Esophagus squamous epithelium (tissue), 5 donors: Measurements from ENCODE around the gene CCDC40. TPM values are rescaled to one million over a fixed set of nuclear protein-coding genes. Genes with fewer than 3 reads are reported as not detected.
"Not testable (repeated sequence)": the region's sequence is repeated elsewhere in the genome, so short reads cannot be mapped to it uniquely, and the experiment has no call there.

Experiments used
- DNase-seq: peaks from one replicate; lab custom pipeline; 2025; lab: John Stamatoyannopoulos, UW
- H3K27ac ChIP-seq, 4 donors: fragments of 200-600 bp; sonication (generic); one replicate each; pipeline ENCODE4 v1.5.1; 2016 to 2019; ENCODE audit warnings: mild to moderate bottlenecking in 1 of 4
- H3K27me3 ChIP-seq, 4 donors: fragments of 200-600 bp; sonication (generic); 1 replicate in 3 of 4; 2 replicates in 1 of 4; pipeline versions ENCODE4 v1.5.1 to v1.6.0; 2017 to 2021; ENCODE audit warnings: antibody characterized with exemption in 1 of 4
- H3K36me3 ChIP-seq, 3 donors: fragments of 200-600 bp; sonication (generic); one replicate each; pipeline ENCODE4 v1.5.1; 2016 to 2019
- H3K4me1 ChIP-seq, 3 donors: fragments of 200-600 bp; sonication (generic); one replicate each; pipeline ENCODE4 v1.5.1; 2017 to 2019
- H3K4me3 ChIP-seq, 4 donors: fragments of 200-600 bp; sonication (generic); 1 replicate in 3 of 4; 2 replicates in 1 of 4; pipeline ENCODE4 v1.5.1; 2016 to 2019; ENCODE audit warnings: mild to moderate bottlenecking in 2 of 4, moderate library complexity in 1 of 4
- H3K9me3 ChIP-seq, 3 donors: fragments of 200-600 bp; sonication (generic); one replicate each; pipeline ENCODE4 v1.5.1; 2016 to 2019
- POLR2A ChIP-seq, 4 donors: fragments of 450-650 bp; IDR thresholded peaks; one replicate each; pipeline ENCODE4 v1.6.1; 2017; ENCODE audit warnings: antibody characterized with exemption in 4 of 4, mild to moderate bottlenecking in 4 of 4, moderate library complexity in 3 of 4
- WGBS, 2 donors: methylation state at CpG; one replicate each; pipeline ENCODE4 v1.1.5; 2018; 5-methylcytosine and 5-hydroxymethylcytosine counted together
- intact Hi-C: fragments of 100-400 bp; cut with DNase I; formaldehyde crosslinking; loops from one replicate; pipeline ENCODE4 v1.15.0; 2022
- total RNA-seq, 4 donors: library from RNA; depleted of rRNA; stranded (reverse); fragments of >200 nt; gene quantifications; one replicate each; pipeline ENCODE4 v1.1.0, GENCODE V29; 2016
- TF ChIP-seq, protein P1 (sequence below), 6 experiments: fragments of 450-650 bp in 4 of 6; fragments of 200-600 bp in 2 of 6; sonication (generic) in 2 of 6; IDR thresholded peaks; one replicate each; pipeline ENCODE4 v1.5.1; 2016 to 2019; ENCODE audit warnings: antibody characterized with exemption in 6 of 6, mild to moderate bottlenecking in 4 of 6, moderate library complexity in 4 of 6
- donor health status: DM: yes; HTN: yes; CAD: no.

The CCDC40 gene
- total RNA-seq, 4 donors from 2014 or later, result 0.32 to 3.9 (median 2.1) TPM

DNA sequence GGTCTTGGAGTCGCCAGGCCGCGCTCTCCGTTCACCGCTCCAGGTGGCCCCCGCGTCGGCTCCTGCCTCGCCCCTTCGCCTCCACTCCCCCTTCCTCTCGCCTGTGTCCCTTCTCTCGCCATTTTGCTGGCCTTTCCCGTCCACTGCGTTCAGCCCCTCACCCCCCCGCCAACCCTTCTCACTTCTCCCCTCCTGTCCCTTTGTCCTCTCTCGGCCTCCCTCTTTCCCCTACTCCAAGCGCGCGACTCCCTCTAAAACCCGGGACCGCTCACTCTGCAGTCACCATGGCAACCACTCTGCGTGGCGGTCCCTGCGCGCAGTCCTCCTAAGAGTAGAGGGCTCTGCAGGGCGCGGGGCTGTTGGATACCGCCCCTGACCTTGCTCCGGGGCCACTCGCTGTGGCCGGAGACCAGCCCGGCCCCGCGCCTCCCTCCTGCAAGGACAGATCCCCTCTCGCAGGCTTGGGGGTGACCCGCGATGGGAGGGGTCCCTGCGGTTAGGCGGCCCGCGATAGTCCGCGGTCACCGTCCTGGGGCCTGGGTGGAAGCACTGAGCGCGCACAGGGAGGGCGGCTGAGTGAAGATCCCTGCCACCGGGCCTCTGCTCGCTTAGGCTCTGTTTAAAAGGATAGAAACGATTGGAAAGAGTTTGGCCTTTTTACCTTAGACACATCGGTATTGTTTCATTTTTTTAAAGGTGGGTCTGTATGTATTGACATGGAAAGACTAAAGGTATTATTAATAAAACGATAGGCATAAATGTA lies 454 bp downstream of the CCDC40 start:
- no peaks in the 10 kb centered on the region for H3K36me3 ChIP-seq
- no peak for DNase-seq
- no peaks in the 10 kb centered on the region for H3K27me3 ChIP-seq
- intact Hi-C loops, result no loop called here
- H3K27ac ChIP-seq, result peak overlapping the region; percentile 81 to 94 (median 91)
- TF ChIP-seq, protein P1, sequence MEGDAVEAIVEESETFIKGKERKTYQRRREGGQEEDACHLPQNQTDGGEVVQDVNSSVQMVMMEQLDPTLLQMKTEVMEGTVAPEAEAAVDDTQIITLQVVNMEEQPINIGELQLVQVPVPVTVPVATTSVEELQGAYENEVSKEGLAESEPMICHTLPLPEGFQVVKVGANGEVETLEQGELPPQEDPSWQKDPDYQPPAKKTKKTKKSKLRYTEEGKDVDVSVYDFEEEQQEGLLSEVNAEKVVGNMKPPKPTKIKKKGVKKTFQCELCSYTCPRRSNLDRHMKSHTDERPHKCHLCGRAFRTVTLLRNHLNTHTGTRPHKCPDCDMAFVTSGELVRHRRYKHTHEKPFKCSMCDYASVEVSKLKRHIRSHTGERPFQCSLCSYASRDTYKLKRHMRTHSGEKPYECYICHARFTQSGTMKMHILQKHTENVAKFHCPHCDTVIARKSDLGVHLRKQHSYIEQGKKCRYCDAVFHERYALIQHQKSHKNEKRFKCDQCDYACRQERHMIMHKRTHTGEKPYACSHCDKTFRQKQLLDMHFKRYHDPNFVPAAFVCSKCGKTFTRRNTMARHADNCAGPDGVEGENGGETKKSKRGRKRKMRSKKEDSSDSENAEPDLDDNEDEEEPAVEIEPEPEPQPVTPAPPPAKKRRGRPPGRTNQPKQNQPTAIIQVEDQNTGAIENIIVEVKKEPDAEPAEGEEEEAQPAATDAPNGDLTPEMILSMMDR (IDR thresholded peaks at IDR 0.05), result no peak
- TF ChIP-seq POLR2A (IDR thresholded peaks at IDR 0.05), result no peak
- H3K4me3 ChIP-seq, result peak overlapping the region; percentile 62 to 87 (median 76)
- peaks cover 10 to 44% (median 11%) of the 10 kb centered on the region in 3 donors for H3K4me1 ChIP-seq
- WGBS, 2 donors, result 2% methylated on average over 30 to 42 of the region's 52 CpGs
- no peaks in the 10 kb centered on the region for H3K9me3 ChIP-seq

GRCh38 chr17:80043963-80044362 lies 7.5 kb downstream of the CCDC40 start:
- intact Hi-C loops, result no loop called here
- DNase-seq, result no peak
- 73 to 87% methylated on average over 5 to 6 of the region's 6 CpGs for WGBS, 2 donors
- no peak overlapping the region for H3K27ac ChIP-seq
- H3K4me3 ChIP-seq, result no peak overlapping the region
- H3K4me1 ChIP-seq, result no peaks in the 10 kb centered on the region
- peaks cover 0 to 7% (median 0%) of the 10 kb centered on the region in 3 donors for H3K36me3 ChIP-seq
- H3K9me3 ChIP-seq, result no peaks in the 10 kb centered on the region
- no peaks in the 10 kb centered on the region for H3K27me3 ChIP-seq
- TF ChIP-seq POLR2A (IDR thresholded peaks at IDR 0.05), result no peak
- TF ChIP-seq, protein P1 (IDR thresholded peaks at IDR 0.05), result no peak

GRCh38 chr17:80045703-80046102 lies 9.3 kb downstream of the CCDC40 start:
- H3K4me1 ChIP-seq, result no peaks in the 10 kb centered on the region
- H3K36me3 ChIP-seq, result peaks cover 0 to 7% (median 0%) of the 10 kb centered on the region in 3 donors
- H3K27me3 ChIP-seq, result no peaks in the 10 kb centered on the region
- 50 to 55% methylated on average over 4 of the region's 4 CpGs for WGBS, 2 donors
- TF ChIP-seq, protein P1 (IDR thresholded peaks at IDR 0.05), result no peak
- TF ChIP-seq POLR2A (IDR thresholded peaks at IDR 0.05), result no peak
- no peak overlapping the region for H3K27ac ChIP-seq
- H3K9me3 ChIP-seq, result no peaks in the 10 kb centered on the region
- intact Hi-C loops, result no loop called here
- no peak for DNase-seq
- H3K4me3 ChIP-seq, result no peak overlapping the region

GRCh38 chr17:80046709-80047108 lies 10.3 kb downstream of the CCDC40 start:
- H3K36me3 ChIP-seq, result not testable (repeated sequence)

GRCh38 chr17:80047176-80047575 lies 10.7 kb downstream of the CCDC40 start:
- Histone ChIP-seq H3K9me3 (no peaks in the 10 kb centered on the region), H3K4me3 (no peak overlapping the region), H3K4me1 (no peaks in the 10 kb centered on the region), H3K27ac (no peak overlapping the region), H3K36me3 (peaks cover 0 to 5% (median 0%) of the 10 kb centered on the region in 3 donors), H3K27me3 (no peaks in the 10 kb centered on the region)
- DNase-seq, result no peak
- 81 to 98% methylated on average over 9 to 11 of the region's 11 CpGs for WGBS, 2 donors
- TF ChIP-seq, protein P1 (IDR thresholded peaks at IDR 0.05), result no peak
- TF ChIP-seq POLR2A (IDR thresholded peaks at IDR 0.05), result no peak
- intact Hi-C loops, result no loop called here

More at GRCh38 chr17:80046709-80047108, 10.3 kb downstream of the CCDC40 start:
- intact Hi-C loops, DNase-seq, H3K4me3 ChIP-seq, H3K4me1 ChIP-seq, H3K27ac ChIP-seq, H3K9me3 ChIP-seq, H3K27me3 ChIP-seq: not testable (repeated sequence)
- 80 to 94% methylated on average over 9 to 10 of the region's 10 CpGs for WGBS, 2 donors
